ENCODE measurements around the gene ASZ1.

Gene ASZ1

GRCh38 chr7:117322741-117323304 lies 104.5 kb downstream of the ASZ1 start, which contains the start of gene WNT2:
Gene WNT2, minus strand, starts transcription at chr7:117323058. Its CDS starts 69 bp downstream, at chr7:117322989.
- peak; percentile 35 for DNase-seq (ENCODE audit: low spot score)
- in situ Hi-C loops (cut with MboI; ENCODE audit: low pct_unique_long_range_greater_than_20kb, low sequenced_read_pairs, unreplicated experiment) = no loop called here
- TF ChIP-seq, protein P1, sequence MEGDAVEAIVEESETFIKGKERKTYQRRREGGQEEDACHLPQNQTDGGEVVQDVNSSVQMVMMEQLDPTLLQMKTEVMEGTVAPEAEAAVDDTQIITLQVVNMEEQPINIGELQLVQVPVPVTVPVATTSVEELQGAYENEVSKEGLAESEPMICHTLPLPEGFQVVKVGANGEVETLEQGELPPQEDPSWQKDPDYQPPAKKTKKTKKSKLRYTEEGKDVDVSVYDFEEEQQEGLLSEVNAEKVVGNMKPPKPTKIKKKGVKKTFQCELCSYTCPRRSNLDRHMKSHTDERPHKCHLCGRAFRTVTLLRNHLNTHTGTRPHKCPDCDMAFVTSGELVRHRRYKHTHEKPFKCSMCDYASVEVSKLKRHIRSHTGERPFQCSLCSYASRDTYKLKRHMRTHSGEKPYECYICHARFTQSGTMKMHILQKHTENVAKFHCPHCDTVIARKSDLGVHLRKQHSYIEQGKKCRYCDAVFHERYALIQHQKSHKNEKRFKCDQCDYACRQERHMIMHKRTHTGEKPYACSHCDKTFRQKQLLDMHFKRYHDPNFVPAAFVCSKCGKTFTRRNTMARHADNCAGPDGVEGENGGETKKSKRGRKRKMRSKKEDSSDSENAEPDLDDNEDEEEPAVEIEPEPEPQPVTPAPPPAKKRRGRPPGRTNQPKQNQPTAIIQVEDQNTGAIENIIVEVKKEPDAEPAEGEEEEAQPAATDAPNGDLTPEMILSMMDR (IDR thresholded peaks at IDR 0.05; ENCODE audit: extremely low read depth, insufficient read depth, missing control alignments) = no peak

GRCh38 chr7:117320523-117320922 lies 106.8 kb downstream of the ASZ1 start:
- in situ Hi-C loops (cut with MboI; ENCODE audit: low pct_unique_long_range_greater_than_20kb, low sequenced_read_pairs, unreplicated experiment) = no loop called here
- TF ChIP-seq, protein P1 (IDR thresholded peaks at IDR 0.05; ENCODE audit: extremely low read depth, insufficient read depth, missing control alignments) = no peak
- DNase-seq (ENCODE audit: low spot score) = no peak

- TF ChIP-seq, protein P1 (IDR thresholded peaks at IDR 0.05; ENCODE audit: extremely low read depth, insufficient read depth, missing control alignments) = no peak
- DNase-seq (ENCODE audit: low spot score) = no peak
- in situ Hi-C loops (cut with MboI; ENCODE audit: low pct_unique_long_range_greater_than_20kb, low sequenced_read_pairs, unreplicated experiment) = no loop called here
Measured at GRCh38 chr7:117319181-117319580, 108.1 kb downstream of the ASZ1 start.

- DNase-seq (ENCODE audit: low spot score) = no peak
- in situ Hi-C loops (cut with MboI; ENCODE audit: low pct_unique_long_range_greater_than_20kb, low sequenced_read_pairs, unreplicated experiment) = no loop called here
Measured at GRCh38 chr7:117313582-117313981, 113.7 kb downstream of the ASZ1 start.

More at GRCh38 chr7:117313582-117313981, 113.7 kb downstream of the ASZ1 start:
- TF ChIP-seq, protein P1 (IDR thresholded peaks at IDR 0.05; ENCODE audit: extremely low read depth, insufficient read depth, missing control alignments) = no peak
